ENCODE results near the gene GADD45A.
A peak's percentile ranks its signal among the peaks of the same experiment; 100 is the strongest.
"Not testable (repeated sequence)": the region's sequence is repeated elsewhere in the genome, so short reads cannot be mapped to it uniquely, and the experiment has no call there.

Gene GADD45A, protein sequence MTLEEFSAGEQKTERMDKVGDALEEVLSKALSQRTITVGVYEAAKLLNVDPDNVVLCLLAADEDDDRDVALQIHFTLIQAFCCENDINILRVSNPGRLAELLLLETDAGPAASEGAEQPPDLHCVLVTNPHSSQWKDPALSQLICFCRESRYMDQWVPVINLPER

DNA sequence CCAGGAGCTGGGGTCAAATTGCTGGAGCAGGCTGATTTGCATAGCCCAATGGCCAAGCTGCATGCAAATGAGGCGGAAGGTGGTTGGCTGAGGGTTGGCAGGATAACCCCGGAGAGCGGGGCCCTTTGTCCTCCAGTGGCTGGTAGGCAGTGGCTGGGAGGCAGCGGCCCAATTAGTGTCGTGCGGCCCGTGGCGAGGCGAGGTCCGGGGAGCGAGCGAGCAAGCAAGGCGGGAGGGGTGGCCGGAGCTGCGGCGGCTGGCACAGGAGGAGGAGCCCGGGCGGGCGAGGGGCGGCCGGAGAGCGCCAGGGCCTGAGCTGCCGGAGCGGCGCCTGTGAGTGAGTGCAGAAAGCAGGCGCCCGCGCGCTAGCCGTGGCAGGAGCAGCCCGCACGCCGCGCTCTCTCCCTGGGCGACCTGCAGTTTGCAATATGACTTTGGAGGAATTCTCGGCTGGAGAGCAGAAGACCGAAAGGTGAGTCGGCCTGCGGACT lies at the start of gene GADD45A:
Gene GADD45A, plus strand, starts transcription at position 135 of the 491 bp plus-strand sequence. Its CDS starts 294 bp downstream, at position 429.
- DNase-seq, result peak; percentile 99

DNA sequence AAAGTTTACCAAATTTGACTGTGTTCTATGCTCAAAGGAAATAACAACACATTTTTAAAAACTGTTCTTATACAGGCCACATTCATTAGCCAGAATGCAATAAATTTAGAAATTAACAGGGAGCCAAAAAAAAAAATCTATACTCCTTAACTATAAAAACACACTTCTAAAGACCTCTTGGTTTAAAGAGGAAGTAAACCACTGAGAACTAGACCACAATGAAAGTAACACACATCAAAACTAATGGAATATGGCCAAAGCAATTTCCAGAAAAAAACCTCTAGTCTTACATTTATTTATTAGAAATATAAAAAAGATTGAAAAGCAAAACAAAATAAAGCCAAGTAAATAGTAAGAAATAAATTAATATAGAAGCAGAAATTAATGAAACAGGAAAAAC lies 48.9 kb upstream of the GADD45A start:
- DNase-seq, result no peak

DNA sequence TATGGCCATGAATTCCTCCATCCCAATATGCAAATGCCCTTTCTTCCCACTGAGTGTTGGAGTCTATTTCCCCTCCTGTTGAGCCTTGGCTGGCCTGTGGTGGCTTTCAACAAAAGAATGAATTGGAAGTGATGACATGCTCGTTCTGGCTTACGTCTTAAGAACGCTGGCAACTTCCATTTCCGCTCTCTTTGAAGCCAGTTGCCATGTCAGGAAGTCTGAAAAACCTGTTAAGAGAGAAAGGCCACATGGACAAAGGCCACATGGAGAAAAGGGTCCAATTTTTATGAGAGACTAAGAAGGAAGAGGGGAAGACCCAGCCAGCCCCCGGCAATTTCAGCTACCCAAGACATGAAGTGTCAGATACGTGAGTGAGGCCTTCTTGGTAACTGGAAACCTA lies 45.6 kb upstream of the GADD45A start:
- DNase-seq, result no peak

DNA sequence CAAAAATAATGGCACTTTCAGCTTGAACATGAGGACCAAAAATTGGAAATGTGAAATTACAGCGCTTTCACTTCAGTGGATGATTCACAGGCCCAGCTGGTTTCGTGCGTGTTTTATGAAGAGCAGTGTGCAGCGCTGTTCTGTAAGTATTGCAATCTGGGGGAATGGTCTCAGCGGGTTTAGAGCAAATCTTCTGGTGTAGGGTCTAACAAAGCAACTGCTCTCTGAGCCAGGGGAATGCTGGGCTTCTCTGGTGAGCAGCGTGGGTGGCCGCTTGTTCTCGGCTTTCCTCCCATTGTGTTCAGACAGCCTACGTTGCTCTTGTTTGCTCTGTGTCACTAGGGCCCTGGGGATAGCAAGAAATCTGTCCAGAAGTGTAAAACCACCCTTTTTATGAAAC lies 42.4 kb upstream of the GADD45A start:
- no peak for DNase-seq

DNA sequence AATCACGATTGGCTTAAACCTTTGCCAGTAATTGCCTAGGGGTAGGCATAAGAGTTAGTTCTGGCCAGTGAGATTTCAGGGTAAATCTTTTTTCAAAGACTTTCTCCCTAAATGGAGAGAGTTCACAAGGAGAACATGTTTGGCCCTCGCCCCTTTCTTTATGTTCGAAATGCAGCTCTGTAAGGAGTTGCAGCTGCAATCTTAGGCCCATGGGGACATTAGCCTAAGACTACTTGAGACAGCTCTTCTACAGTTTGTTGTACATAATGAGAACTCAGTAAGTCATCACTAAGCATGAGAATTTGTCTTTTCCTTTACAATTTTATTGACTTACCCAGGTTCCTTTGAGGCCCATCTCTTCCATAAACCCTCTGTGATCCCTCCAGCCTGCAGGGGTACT lies 40.4 kb upstream of the GADD45A start:
- no peak for DNase-seq

DNA sequence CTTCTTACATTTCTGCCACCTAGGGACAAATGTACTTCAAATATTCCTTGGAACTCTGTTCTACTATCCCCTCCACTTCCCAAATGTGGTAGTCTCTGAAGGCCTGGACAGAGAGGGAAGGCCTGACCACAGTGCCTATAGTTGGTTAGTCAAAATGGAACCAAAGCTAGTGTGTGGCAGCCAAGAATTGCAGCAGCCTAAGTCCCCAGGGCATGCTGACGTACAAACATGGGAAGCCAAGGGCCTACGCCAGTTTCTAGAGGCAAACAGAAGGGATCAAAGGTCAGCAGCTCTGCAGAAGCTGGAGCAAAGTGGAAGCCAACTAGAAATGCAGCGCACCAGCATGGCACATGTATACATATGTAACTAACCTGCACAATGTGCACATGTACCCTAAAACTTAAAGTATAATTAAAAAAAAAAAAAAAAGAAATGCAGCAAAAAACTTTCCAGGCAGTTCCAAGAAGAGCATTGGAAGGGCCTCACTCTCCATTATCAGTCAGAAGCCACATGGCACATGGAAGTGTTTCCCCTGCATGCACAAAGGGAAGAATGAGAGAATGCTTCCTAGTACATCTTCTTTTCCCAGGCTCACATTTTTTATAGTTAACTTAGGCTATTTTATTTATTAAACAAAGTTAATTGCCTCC lies 39.4 kb upstream of the GADD45A start:
- no peak for DNase-seq

DNA sequence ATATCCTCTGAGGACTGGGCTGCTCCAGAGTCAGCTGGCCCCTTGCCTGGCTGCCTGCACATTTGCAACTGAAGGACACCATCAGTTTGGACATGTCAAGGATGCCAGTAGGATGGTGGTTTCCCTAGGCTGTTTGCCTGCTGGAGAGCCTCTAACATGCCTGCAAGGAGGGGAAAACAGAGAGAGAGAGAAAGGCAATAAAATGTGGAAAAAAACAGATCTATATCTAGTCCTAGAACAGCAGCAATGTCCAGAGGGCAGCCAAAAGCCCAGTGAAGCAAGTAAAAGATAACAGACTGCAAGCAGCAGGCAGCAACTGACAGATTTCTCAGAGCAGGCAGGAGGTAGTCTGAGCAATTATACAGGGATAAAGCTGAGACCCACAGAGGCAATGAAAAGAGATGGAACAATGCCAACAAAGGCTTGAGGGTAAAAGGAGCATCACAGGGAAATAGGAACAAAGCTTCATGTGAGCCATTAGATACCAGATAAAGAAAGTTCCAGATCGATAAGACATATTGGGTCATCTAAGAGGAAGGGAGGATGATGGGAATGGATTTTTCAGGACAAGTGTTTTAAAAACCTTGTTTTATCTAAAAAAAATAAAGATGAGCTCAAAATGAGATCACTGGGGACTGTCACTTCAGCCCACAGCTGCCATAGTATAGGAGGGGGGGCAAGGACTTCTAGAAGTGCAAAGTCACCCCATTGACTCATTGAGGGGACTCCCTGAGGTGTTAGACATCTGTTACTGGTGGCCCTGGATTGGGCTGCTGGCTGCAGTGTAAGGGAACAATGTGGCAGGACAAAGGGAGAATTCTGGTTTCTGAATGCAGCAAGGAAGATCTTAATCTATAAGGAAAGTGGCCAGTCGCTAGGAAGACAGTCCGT lies 38.6 kb upstream of the GADD45A start:
- DNase-seq, result no peak

DNA sequence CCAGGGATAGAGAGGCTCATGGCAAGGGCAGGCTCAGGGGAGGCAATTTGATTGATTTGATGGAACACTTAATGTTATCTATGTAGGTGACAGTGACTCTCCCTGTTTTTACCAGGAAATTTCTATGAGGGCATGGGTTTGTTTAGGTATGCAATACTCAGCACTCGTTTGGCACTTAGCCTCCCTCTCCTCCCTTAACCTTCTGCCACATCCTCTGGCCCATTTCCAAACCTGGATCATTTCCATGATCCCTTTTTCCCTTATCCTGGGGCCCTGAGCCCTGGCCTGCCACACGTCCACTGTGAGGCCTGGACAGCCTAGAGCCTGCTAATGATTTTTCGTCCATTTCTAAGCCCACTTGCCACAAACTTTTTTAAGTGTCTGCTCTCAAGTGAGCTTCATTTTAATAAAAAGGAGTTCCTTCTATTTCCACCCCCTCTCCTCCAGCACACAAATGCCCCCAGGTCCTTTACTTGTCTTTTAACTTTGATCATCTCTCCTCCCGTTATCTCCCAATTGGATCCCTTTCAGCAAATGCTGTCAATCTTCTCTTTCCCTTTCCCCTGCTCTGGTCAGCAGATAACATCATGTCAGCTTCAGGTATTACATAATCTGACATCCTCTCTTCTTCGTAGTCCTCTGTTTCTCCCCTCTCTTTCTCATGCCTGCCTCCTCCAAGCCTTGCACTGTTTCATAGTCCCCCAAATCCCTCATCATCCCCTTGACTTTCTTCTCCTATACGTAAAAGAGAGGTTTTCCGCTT lies 37.8 kb upstream of the GADD45A start:
- DNase-seq, result no peak

DNA sequence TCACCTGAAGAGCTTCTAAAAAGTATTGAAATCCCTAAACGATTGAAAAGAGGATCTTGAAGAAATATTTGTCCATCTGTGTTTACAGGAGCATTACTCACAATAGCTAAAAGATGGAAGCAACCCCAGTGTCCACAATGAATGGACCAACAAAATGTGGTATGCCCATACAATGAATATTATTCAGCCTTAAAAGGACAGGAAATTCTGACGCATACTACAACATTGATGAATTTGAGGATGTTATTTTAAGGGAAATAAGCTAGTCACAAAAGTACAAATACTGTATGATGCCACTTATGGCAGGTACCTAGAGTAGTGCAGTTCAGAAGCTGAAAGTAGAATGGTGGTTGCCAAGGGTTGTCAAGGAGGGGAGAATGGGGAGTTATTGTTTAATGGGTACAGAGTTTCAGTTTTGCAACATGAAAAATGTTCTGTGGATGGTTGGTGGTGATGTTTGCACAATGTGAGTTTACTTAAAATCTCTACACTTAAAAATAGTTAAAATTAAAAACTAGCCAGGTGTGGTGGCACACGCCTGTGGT lies 37.1 kb upstream of the GADD45A start:
- DNase-seq, result no peak

DNA sequence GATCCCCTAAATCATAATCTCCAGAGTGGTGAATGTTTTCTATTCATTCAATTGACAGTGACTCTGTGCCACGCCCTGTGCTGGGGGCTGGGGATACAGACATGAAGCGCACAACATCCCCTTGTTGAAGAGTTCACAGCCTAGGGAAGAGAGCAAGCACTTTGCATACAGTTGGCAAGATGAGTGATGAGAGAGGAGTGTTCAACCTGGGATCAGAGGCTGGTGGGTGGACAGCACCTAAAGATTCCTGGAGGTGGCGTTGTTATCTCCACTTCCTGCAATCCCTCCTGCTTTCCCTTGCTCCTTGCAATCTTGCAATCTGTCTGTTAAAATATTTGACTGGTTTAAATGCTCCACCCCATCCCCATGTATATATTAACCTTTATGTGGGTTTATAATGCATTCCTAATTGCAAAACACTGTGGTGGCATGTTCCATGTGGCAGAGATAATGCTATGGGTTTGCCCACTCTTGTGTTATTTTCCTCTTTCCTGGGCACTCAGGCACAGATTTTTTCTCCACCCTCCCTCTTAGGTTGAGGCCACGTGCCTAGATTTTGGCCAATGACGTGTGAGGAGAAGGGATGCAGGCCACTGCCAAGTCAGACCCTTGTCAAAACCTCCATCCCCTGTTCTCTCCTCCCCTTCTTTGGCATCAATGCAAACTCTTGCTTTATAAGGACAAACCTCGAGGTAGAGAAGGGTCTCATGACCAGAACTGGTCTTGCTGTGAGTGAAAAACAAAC lies 36.2 kb upstream of the GADD45A start:
- DNase-seq, result no peak

DNA sequence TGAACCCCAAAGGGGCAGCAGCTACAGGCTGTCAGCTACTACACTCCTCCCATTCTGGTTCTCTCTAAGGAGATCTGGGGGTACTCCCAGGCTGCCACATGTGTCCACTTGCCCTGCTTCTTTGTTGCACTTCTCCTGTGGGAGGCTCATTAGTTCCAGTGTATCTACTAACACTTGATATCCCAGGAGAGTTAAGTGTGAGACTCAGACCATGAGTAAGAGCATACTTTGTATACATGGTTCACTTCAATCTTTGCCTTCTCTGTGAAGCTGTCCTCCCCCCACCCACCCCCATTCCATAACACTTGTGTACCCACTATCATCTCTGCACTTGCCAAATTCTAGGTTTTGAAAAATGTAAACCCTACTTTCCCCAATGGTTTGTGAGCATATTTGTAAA lies 34.9 kb upstream of the GADD45A start:
- no peak for DNase-seq

DNA sequence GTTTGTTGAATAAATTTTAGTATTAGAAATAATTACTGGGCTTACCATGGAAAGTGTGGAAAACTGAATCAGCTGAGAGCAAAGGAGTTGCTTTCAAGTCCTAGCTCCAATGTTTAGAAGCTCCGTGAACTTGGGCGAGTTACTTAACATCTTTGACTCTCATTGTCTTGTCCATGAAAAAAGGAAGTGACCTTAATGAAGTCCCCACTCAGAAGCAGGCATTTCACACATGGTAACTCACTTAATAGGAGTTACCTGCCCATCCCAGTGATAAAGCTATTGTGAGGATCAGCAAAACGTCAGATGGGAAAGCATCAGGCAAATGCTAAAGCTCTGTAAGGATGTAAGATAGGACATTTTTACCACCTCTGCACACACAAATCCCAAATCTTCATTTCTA lies 34.0 kb upstream of the GADD45A start:
- DNase-seq, result no peak

DNA sequence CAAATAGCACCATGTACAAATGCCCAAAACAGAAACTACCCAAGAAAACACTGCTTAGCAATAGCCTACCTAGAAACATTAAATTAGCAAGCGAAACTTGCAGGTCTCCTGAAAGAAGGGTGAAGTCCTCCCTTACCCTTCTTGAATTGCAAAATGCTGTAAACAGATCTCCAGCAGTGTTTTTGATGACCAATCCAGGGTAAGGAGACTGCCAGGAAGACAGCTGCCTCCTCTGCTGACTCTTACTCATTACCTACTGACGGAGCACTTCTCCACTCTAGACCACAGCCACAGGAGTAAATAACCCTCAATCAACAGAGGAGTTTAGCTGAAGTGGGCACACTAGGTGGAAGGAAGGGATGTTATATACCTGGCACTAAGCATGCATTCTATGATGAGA lies 32.2 kb upstream of the GADD45A start:
- peak; percentile 69 for DNase-seq

DNA sequence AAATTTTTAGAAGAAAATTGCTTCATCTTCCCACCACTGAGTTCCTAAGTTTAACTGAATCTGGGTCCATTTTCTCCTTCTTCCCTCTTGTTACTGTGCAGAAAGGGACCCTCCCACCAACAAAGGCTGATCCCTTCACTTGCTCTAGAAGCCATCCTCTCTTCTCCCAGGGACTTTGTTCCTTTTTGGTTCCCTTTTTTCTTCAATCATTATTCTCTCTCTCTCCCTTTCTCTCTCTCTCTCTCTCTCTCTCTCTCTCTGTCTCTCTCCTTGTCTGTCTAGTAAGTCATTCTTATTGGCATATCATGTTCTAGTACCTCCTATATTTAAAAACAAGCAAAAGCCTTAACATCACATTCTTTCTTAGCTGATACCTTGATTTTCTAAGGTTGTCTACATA lies 31.7 kb upstream of the GADD45A start:
- DNase-seq, result no peak

DNA sequence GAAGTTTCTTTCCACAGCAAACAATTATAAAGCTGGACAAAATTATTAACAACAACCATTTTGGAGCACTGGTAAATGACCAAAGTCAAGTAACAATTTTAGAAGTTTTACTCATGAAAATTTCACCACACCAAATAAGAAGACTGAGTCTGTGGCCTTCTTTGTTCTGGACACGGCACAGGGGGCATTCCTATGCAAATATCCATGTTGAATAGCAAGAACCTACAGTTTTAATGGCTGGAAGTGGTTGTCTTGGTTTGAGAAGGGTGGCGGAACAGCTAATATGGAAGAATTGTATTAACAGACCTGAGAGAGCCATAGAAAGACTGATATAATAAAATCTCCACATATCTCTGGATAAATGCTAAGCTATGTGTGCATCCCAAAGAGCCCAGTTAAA lies 29.4 kb upstream of the GADD45A start:
- DNase-seq, result no peak

DNA sequence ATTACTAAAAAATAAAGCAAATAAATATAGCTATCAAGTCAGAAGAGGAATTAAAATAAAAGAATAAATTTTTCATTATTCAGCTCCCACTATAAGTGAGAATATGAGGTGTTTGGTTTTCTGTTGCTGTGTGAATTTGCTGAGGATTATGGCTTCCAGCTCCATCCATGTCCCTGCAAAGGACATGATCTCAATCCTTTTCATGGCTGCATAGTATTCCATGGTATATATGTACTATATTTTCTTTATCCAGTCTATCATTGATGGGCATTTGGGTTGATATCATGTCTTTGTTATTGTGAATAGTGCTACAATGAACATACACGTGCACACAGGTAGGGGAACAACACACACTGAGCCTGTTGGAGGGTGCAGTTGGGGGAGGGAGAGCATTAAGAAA lies 27.8 kb upstream of the GADD45A start:
- not testable (repeated sequence) for DNase-seq

DNA sequence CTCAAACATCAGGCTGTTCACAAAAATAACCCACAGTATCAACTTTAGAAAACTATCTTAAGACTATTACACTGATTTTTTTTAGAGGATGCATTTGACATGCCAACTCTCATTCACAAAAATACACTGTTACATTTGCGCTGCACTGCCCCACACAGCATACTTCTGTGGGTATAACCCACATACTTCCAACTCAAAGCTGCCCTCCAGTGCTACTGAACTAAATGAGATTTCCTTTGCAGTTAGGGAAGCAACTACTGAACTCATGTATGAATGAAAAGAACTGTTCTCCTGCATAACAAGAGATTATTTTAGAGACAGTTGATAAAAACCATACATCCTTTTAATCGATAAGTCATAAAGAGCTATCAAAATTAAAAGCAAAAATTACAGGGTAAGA lies 25.8 kb upstream of the GADD45A start:
- no peak for DNase-seq

DNA sequence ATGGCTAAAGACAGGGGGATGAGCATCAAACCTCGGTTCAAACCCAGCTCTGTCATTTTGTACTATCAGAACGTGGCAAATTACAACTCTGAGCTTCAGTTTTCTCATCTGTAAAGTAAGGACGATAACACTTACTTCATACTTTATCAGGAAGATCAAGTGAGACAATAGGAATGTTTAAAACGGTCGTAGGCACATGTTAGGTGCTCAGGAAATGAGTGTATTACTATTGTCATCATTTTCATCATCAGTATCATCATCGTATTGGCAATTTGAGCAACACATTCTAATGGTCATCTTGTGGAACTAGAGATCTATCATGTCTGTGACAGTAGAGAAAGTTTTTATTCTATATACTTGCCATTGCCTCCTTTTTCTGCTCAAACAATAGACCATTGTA lies 22.1 kb upstream of the GADD45A start:
- no peak for DNase-seq

DNA sequence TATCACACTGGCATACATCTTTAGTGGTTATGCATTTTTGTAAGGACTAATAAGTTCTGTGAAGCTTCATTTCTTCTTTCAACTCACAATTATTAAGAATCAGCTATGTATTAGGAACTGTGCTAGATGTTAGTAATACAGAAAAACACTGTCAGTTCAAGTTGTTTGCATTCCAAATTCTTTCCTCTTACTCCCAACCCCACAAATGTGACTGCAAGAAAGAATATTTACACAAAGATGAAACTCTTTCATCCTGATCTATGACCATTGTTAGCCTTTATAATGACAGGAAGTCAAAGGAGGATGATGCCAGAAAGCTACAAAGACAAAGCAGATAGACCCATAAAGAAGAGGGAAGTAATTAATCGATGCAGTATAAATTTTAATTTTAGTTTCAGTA lies 21.0 kb upstream of the GADD45A start:
- no peak for DNase-seq

DNA sequence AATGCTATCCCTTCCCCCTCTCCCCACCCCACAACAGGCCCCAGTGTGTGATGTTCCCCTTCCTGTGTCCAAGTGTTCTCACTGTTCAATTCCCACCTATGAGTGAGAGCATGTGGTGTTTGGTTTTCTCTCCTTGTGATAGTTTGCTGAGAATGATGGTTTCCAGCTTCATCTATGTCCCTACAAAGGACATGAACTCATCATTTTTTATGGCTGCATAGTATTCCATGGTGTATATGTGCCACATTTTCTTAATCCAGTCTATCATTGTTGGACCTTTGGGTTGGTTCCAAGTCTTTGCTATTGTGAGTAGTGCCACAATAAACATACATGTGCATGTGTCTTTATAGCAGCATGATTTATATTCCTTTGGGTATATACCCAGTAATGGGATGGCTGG lies 19.7 kb upstream of the GADD45A start:
- not testable (repeated sequence) for DNase-seq

DNA sequence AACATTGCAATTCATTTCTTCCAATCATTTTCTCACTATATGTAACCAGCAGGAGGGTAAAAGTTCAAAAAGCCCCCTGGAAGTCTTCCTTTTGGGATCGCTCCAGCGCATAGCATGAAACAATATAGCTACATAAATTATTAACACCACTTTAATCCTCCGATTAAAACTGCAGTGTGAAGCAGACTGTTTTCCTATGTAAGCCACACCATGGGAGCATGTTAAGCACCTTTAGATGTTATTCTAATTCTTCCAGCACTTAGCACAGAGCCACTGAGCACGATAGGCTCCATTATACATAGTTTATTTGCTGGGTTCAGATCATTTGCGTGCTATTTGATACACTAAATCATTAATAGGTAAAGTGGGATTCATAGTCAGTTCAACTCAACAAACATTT lies 18.4 kb upstream of the GADD45A start:
- DNase-seq, result no peak

DNA sequence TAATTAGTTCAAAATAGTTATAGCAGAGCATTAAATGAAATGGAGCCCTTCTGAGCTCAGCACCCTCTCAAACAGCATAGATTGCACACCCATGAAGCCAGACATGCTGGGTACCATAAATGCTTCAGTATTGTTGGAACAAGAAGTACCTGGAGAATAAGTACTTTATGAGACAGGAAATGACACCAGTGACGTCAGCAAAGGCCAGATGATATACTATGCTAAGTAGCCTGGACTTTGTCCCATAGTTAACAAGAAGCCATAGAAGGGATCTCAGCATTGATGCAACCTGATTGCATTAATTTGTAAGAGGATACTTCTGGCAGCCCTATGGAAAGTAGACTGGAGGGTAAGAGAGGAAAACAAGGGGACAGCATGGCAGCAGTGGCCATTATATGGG lies 16.3 kb upstream of the GADD45A start:
- no peak for DNase-seq
